ENCODE results near the gene SAMD4A.

SAMD4A gene

GRCh38 chr14:54537651-54538050 is 29.3 kb upstream of the SAMD4A start:
- Histone ChIP-seq H2AFZ (ENCODE audit: low read depth) (no peak overlapping the region), H3K4me3 (IDR thresholded peaks at IDR 0.05; ENCODE audit: insufficient read depth, low read depth, low read length) (no peak overlapping the region), H4K20me1 (ENCODE audit: insufficient read depth) (no peaks in the 10 kb centered on the region), H3K27ac (no peak overlapping the region), H3K4me1 (ENCODE audit: low read depth, poor library complexity, severe bottlenecking) (peaks cover 14% of the 10 kb centered on the region), H3K9ac (no peak overlapping the region), H3K27me3 (ENCODE audit: insufficient read depth, low read depth) (no peaks in the 10 kb centered on the region), H3K79me2 (ENCODE audit: insufficient read depth, low read depth) (no peaks in the 10 kb centered on the region), H3K4me2 (no peak overlapping the region), H3K36me3 (ENCODE audit: insufficient read depth) (no peaks in the 10 kb centered on the region)
- TF ChIP-seq CTCF (conservative IDR thresholded peaks at IDR 0.05; ENCODE audit: low read depth, low read length) = no peak

- Histone ChIP-seq H3K27ac (no peak overlapping the region), H3K4me2 (no peak overlapping the region), H3K36me3 (ENCODE audit: insufficient read depth) (no peaks in the 10 kb centered on the region), H3K4me3 (IDR thresholded peaks at IDR 0.05; ENCODE audit: insufficient read depth, low read depth, low read length) (no peak overlapping the region), H4K20me1 (ENCODE audit: insufficient read depth) (no peaks in the 10 kb centered on the region), H2AFZ (ENCODE audit: low read depth) (no peak overlapping the region), H3K9ac (no peak overlapping the region), H3K4me1 (ENCODE audit: low read depth, poor library complexity, severe bottlenecking) (peaks cover 10% of the 10 kb centered on the region), H3K27me3 (ENCODE audit: insufficient read depth, low read depth) (no peaks in the 10 kb centered on the region), H3K79me2 (ENCODE audit: insufficient read depth, low read depth) (no peaks in the 10 kb centered on the region)
- TF ChIP-seq CTCF (conservative IDR thresholded peaks at IDR 0.05; ENCODE audit: low read depth, low read length) = no peak
These were observed 28.9 kb upstream of the SAMD4A start for GRCh38 chr14:54538055-54538454.

GRCh38 chr14:54547583-54547982 is 19.3 kb upstream of the SAMD4A start:
- Histone ChIP-seq H3K27ac (no peak overlapping the region), H3K9ac (no peak overlapping the region), H3K4me2 (no peak overlapping the region), H3K4me3 (IDR thresholded peaks at IDR 0.05; ENCODE audit: insufficient read depth, low read depth, low read length) (no peak overlapping the region), H4K20me1 (ENCODE audit: insufficient read depth) (no peaks in the 10 kb centered on the region), H3K36me3 (ENCODE audit: insufficient read depth) (no peaks in the 10 kb centered on the region), H3K4me1 (ENCODE audit: low read depth, poor library complexity, severe bottlenecking) (no peaks in the 10 kb centered on the region), H3K27me3 (ENCODE audit: insufficient read depth, low read depth) (no peaks in the 10 kb centered on the region), H2AFZ (ENCODE audit: low read depth) (no peak overlapping the region), H3K79me2 (ENCODE audit: insufficient read depth, low read depth) (no peaks in the 10 kb centered on the region)
- no peak for TF ChIP-seq CTCF (conservative IDR thresholded peaks at IDR 0.05; ENCODE audit: low read depth, low read length)

GRCh38 chr14:54548491-54548890 is 18.4 kb upstream of the SAMD4A start:
- no peaks in the 10 kb centered on the region for H3K79me2 ChIP-seq (ENCODE audit: insufficient read depth, low read depth)
- no peak overlapping the region for H3K4me2 ChIP-seq
- H4K20me1 ChIP-seq (ENCODE audit: insufficient read depth) = no peaks in the 10 kb centered on the region
- no peak overlapping the region for H2AFZ ChIP-seq (ENCODE audit: low read depth)
- no peak for TF ChIP-seq CTCF (conservative IDR thresholded peaks at IDR 0.05; ENCODE audit: low read depth, low read length)
- no peaks in the 10 kb centered on the region for H3K27me3 ChIP-seq (ENCODE audit: insufficient read depth, low read depth)
- no peak overlapping the region for H3K4me3 ChIP-seq (IDR thresholded peaks at IDR 0.05; ENCODE audit: insufficient read depth, low read depth, low read length)
- no peaks in the 10 kb centered on the region for H3K36me3 ChIP-seq (ENCODE audit: insufficient read depth)
- H3K27ac ChIP-seq = no peak overlapping the region
- H3K9ac ChIP-seq = no peak overlapping the region
- H3K4me1 ChIP-seq (ENCODE audit: low read depth, poor library complexity, severe bottlenecking) = no peaks in the 10 kb centered on the region

GRCh38 chr14:54549862-54550261 is 17.1 kb upstream of the SAMD4A start:
- Histone ChIP-seq H3K4me1 (ENCODE audit: low read depth, poor library complexity, severe bottlenecking) (no peaks in the 10 kb centered on the region), H3K36me3 (ENCODE audit: insufficient read depth) (no peaks in the 10 kb centered on the region), H3K9ac (no peak overlapping the region), H3K4me3 (IDR thresholded peaks at IDR 0.05; ENCODE audit: insufficient read depth, low read depth, low read length) (no peak overlapping the region), H4K20me1 (ENCODE audit: insufficient read depth) (no peaks in the 10 kb centered on the region), H3K27me3 (ENCODE audit: insufficient read depth, low read depth) (no peaks in the 10 kb centered on the region), H3K27ac (no peak overlapping the region), H3K79me2 (ENCODE audit: insufficient read depth, low read depth) (no peaks in the 10 kb centered on the region), H2AFZ (ENCODE audit: low read depth) (no peak overlapping the region), H3K4me2 (no peak overlapping the region)
- no peak for TF ChIP-seq CTCF (conservative IDR thresholded peaks at IDR 0.05; ENCODE audit: low read depth, low read length)

Data from KMS-11 (cell line).